H9 (cell line): Measurements from ENCODE around the gene TYW3. TPM values are rescaled to one million over a fixed set of nuclear protein-coding genes. Genes with fewer than 3 reads are reported as not detected.
A peak's percentile ranks its signal among the peaks of the same experiment; 100 is the strongest.

Experiments used
- DNase-seq: peaks from one replicate; pipeline ENCODE4 v3.0.0-alpha.2; 2017
- H2AFZ ChIP-seq: one replicate; pipeline ENCODE4 v1.6.1; 2013; ENCODE audit warnings: mild to moderate bottlenecking, low read length, control low read depth, moderate library complexity
- H2AK5ac ChIP-seq: 2 replicates; pipeline ENCODE4 v1.6.1; 2013; ENCODE audit warnings: low read length, control low read depth, mixed read lengths; ENCODE audit not compliant: insufficient read length
- H2BK120ac ChIP-seq: one replicate; pipeline ENCODE4 v1.6.1; 2013; ENCODE audit warnings: low read depth, mild to moderate bottlenecking, low read length, control low read depth, inconsistent platforms; ENCODE audit not compliant: poor library complexity, severe bottlenecking
- H2BK12ac ChIP-seq: 2 replicates; pipeline ENCODE4 v1.6.1; 2013; ENCODE audit warnings: low read length, control low read depth, mixed read lengths, low read depth; ENCODE audit not compliant: insufficient read length
- H2BK15ac ChIP-seq: 2 replicates; pipeline ENCODE4 v1.6.1; 2013; ENCODE audit warnings: low read depth, low read length, control low read depth
- H2BK20ac ChIP-seq: one replicate; pipeline ENCODE4 v1.6.1; 2013; ENCODE audit warnings: low read depth, mild to moderate bottlenecking, low read length, control low read depth, inconsistent platforms; ENCODE audit not compliant: poor library complexity, severe bottlenecking
- H2BK5ac ChIP-seq: 2 replicates; pipeline ENCODE4 v1.6.1; 2013; ENCODE audit warnings: low read length, control low read depth, mixed read lengths; ENCODE audit not compliant: insufficient read length
- H3K14ac ChIP-seq: 2 replicates; pipeline ENCODE4 v1.6.1; 2013; ENCODE audit warnings: low read length, control low read depth; ENCODE audit not compliant: insufficient read depth
- H3K18ac ChIP-seq: 2 replicates; pipeline ENCODE4 v1.6.1; 2013; ENCODE audit warnings: low read depth, mild to moderate bottlenecking, mixed read lengths, low read length, control low read depth; ENCODE audit not compliant: insufficient read length
- H3K23ac ChIP-seq: 2 replicates; pipeline ENCODE4 v1.6.1; 2013; ENCODE audit warnings: low read length, control low read depth, mixed read lengths, low read depth; ENCODE audit not compliant: insufficient read length
- H3K23me2 ChIP-seq: 2 replicates; pipeline ENCODE4 v1.6.1; 2013; ENCODE audit warnings: low read depth, mild to moderate bottlenecking, mixed read lengths, low read length, control low read depth; ENCODE audit not compliant: insufficient read length, poor library complexity, severe bottlenecking
- H3K27ac ChIP-seq: 2 replicates; pipeline ENCODE4 v1.5.1; 2013; ENCODE audit warnings: low read length, control low read depth, mixed read lengths, low read depth; ENCODE audit not compliant: insufficient read length
- H3K27me3 ChIP-seq: 2 replicates; pipeline ENCODE4 v1.6.1; 2013; ENCODE audit warnings: low read length, control low read depth, inconsistent platforms; ENCODE audit not compliant: insufficient read depth
- H3K4ac ChIP-seq: 2 replicates; pipeline ENCODE4 v1.6.1; 2013; ENCODE audit warnings: low read depth, mild to moderate bottlenecking, control low read depth, inconsistent platforms, low read length, moderate library complexity
- H3K4me1 ChIP-seq: 2 replicates; pipeline ENCODE4 v1.6.1; 2013; ENCODE audit warnings: low read length, control low read depth, inconsistent platforms; ENCODE audit not compliant: insufficient read depth
- H3K4me2 ChIP-seq: 2 replicates; pipeline ENCODE4 v1.6.1; 2013; ENCODE audit warnings: low read length, control low read depth, mixed read lengths; ENCODE audit not compliant: insufficient read length, insufficient read depth
- H3K56ac ChIP-seq: 2 replicates; pipeline ENCODE4 v1.6.1; 2013; ENCODE audit warnings: low read depth, mild to moderate bottlenecking, mixed read lengths, low read length, control low read depth; ENCODE audit not compliant: insufficient read length
- H3K79me1 ChIP-seq: 2 replicates; pipeline ENCODE4 v1.6.1; 2013; ENCODE audit warnings: low read depth, mild to moderate bottlenecking, moderate library complexity, low read length, control low read depth, inconsistent platforms; ENCODE audit not compliant: insufficient read depth, poor library complexity, severe bottlenecking
- H3K79me2 ChIP-seq: 2 replicates; pipeline ENCODE4 v1.6.1; 2013; ENCODE audit warnings: low read length, control low read depth, inconsistent platforms; ENCODE audit not compliant: insufficient read depth
- H3K9ac ChIP-seq: 2 replicates; pipeline ENCODE4 v1.6.1; 2013; ENCODE audit warnings: low read length, control low read depth, mixed read lengths; ENCODE audit not compliant: insufficient read length; ENCODE audit errors: extremely low read depth
- H3K9me3 ChIP-seq: one replicate; pipeline ENCODE4 v1.6.1; 2013; ENCODE audit warnings: low read depth, low read length, inconsistent platforms; ENCODE audit not compliant: control insufficient read depth
- H3T11ph ChIP-seq: one replicate; pipeline ENCODE4 v1.6.1; 2013; ENCODE audit warnings: mild to moderate bottlenecking, low read length, control low read depth, inconsistent platforms
- H4K20me1 ChIP-seq: one replicate; pipeline ENCODE4 v1.6.1; 2013; ENCODE audit not compliant: control insufficient read depth, insufficient read length, insufficient read depth
- H4K5ac ChIP-seq: 2 replicates; pipeline ENCODE4 v1.6.1; 2013; ENCODE audit warnings: low read depth, mild to moderate bottlenecking, mixed read lengths, low read length, control low read depth; ENCODE audit not compliant: insufficient read length
- H4K8ac ChIP-seq: replicated peaks from 2 replicates; pipeline ENCODE4 v1.6.1; 2013; ENCODE audit warnings: low read length, control low read depth, mixed read lengths, low read depth; ENCODE audit not compliant: insufficient read length
- H4K91ac ChIP-seq: 2 replicates; pipeline ENCODE4 v1.6.1; 2013; ENCODE audit warnings: low read depth, mild to moderate bottlenecking, moderate library complexity, mixed read lengths, low read length, control low read depth; ENCODE audit not compliant: insufficient read length
- H3K27ac Mint-ChIP-seq, 3 experiments: 2 replicates in 2 of 3; 3 replicates in 1 of 3; pipeline ENCODE4 v1.8.0; 2020 to 2021; ENCODE audit warnings: mixed read lengths in 3 of 3, mild to moderate bottlenecking in 1 of 3, moderate library complexity in 1 of 3
- H3K27me3 Mint-ChIP-seq: 2 replicates; pipeline ENCODE4 v1.8.0; 2021; ENCODE audit warnings: low read depth, mild to moderate bottlenecking, moderate library complexity, mixed read lengths
- H3K36me3 Mint-ChIP-seq, 3 experiments: 2 replicates in 2 of 3; 3 replicates in 1 of 3; pipeline ENCODE4 v1.8.0; 2020 to 2021; ENCODE audit warnings: low read depth in 3 of 3, mixed read lengths in 3 of 3; ENCODE audit not compliant: insufficient read depth in 1 of 3
- H3K4me1 Mint-ChIP-seq, 2 experiments: 2 replicates each; pipeline ENCODE4 v1.8.0; 2020; ENCODE audit warnings: mixed read lengths in 2 of 2
- H3K4me3 Mint-ChIP-seq, 2 experiments: 2 replicates in 1 of 2; 3 replicates in 1 of 2; pipeline ENCODE4 v1.8.0; 2020 to 2021; ENCODE audit warnings: mild to moderate bottlenecking in 2 of 2, mixed read lengths in 2 of 2, moderate library complexity in 1 of 2
- H3K9me3 Mint-ChIP-seq, 2 experiments: 2 replicates in 1 of 2; 3 replicates in 1 of 2; pipeline ENCODE4 v1.8.0; 2020; ENCODE audit warnings: mild to moderate bottlenecking in 2 of 2, mixed read lengths in 2 of 2, moderate library complexity in 1 of 2
- CTCF ChIP-seq: fragments of 200-600 bp; sonication (generic); conservative IDR thresholded peaks from 3 replicates; pipeline ENCODE4 v1.8.0; 2021; ENCODE audit warnings: antibody characterized with exemption, mild to moderate bottlenecking
- WGBS: extraction: QIAGEN DNeasy Blood & Tissue Kit; methylation state at CpG from one replicate; pipeline ENCODE4 v1.1.7; 2013; ENCODE audit warnings: missing lambda C conversion rate, low lambda C conversion rate, mixed read lengths; ENCODE audit not compliant: insufficient read length; ENCODE audit errors: extremely low coverage; 5-methylcytosine and 5-hydroxymethylcytosine counted together
- total RNA-seq: library from RNA; stranded (reverse); gene quantifications from 2 replicates; pipeline ENCODE4 v1.2.1, GENCODE V29; 2021

The TYW3 gene
- total RNA-seq, 1 experiment from 2014 or later, result 10.9 TPM

- no peak overlapping the region for H2BK12ac ChIP-seq
- H3K9ac ChIP-seq, result no peak overlapping the region
- no peak overlapping the region for H4K8ac ChIP-seq
- no peaks in the 10 kb centered on the region for H3K79me1 ChIP-seq
- H3K27me3 Mint-ChIP-seq, result no peaks in the 10 kb centered on the region
- TF ChIP-seq CTCF, result peak; percentile 85
- no peak overlapping the region for H3T11ph ChIP-seq
- no peak overlapping the region for H4K5ac ChIP-seq
- H3K27ac ChIP-seq, result no peak overlapping the region
- H2BK120ac ChIP-seq, result no peak overlapping the region
- H3K4me1 Mint-ChIP-seq, result no peaks in the 10 kb centered on the region
- no peak overlapping the region for H2BK5ac ChIP-seq
- no CpG with 5 or more reads among the region's 7 CpGs for WGBS
- no peak overlapping the region for H3K18ac ChIP-seq
- no peaks in the 10 kb centered on the region for H3K4me1 ChIP-seq
- DNase-seq, result no peak
- H3K9me3 ChIP-seq, result no peaks in the 10 kb centered on the region
- no peak overlapping the region for H3K4me3 Mint-ChIP-seq
- H3K23me2 ChIP-seq, result no peaks in the 10 kb centered on the region
- H3K27ac Mint-ChIP-seq, result no peak overlapping the region
- no peak overlapping the region for H3K4ac ChIP-seq
- H2BK20ac ChIP-seq, result no peak overlapping the region
- no peak overlapping the region for H3K56ac ChIP-seq
- H3K9me3 Mint-ChIP-seq, result no peaks in the 10 kb centered on the region
- no peaks in the 10 kb centered on the region for H3K36me3 Mint-ChIP-seq
- no peak overlapping the region for H2AFZ ChIP-seq
- no peak overlapping the region for H3K4me2 ChIP-seq
- H3K23ac ChIP-seq, result no peak overlapping the region
- H2BK15ac ChIP-seq, result no peak overlapping the region
- no peaks in the 10 kb centered on the region for H3K79me2 ChIP-seq
- H3K14ac ChIP-seq, result no peak overlapping the region
- no peaks in the 10 kb centered on the region for H4K20me1 ChIP-seq
- no peak overlapping the region for H4K91ac ChIP-seq
- H2AK5ac ChIP-seq, result no peak overlapping the region
- H3K27me3 ChIP-seq, result no peaks in the 10 kb centered on the region
These were observed 39.1 kb downstream of the TYW3 start for GRCh38 chr1:74771913-74772515.
